Measurements from ENCODE around the gene STRBP. TPM values are rescaled to one million over a fixed set of nuclear protein-coding genes. Genes with fewer than 3 reads are reported as not detected.

Gene STRBP
- total and polyA plus RNA-seq, 12 donors: 4.2 to 12.4 (median 8.1) TPM

- 92 to 98% (median 95%) methylated on average over 1 of the region's 1 CpG for WGBS, 4 donors
- no peaks in the 10 kb centered on the region for H3K27me3 ChIP-seq
- no peaks in the 10 kb centered on the region for H3K9me3 ChIP-seq (replicated peaks in 1 of 3)
- TF ChIP-seq, protein P1, sequence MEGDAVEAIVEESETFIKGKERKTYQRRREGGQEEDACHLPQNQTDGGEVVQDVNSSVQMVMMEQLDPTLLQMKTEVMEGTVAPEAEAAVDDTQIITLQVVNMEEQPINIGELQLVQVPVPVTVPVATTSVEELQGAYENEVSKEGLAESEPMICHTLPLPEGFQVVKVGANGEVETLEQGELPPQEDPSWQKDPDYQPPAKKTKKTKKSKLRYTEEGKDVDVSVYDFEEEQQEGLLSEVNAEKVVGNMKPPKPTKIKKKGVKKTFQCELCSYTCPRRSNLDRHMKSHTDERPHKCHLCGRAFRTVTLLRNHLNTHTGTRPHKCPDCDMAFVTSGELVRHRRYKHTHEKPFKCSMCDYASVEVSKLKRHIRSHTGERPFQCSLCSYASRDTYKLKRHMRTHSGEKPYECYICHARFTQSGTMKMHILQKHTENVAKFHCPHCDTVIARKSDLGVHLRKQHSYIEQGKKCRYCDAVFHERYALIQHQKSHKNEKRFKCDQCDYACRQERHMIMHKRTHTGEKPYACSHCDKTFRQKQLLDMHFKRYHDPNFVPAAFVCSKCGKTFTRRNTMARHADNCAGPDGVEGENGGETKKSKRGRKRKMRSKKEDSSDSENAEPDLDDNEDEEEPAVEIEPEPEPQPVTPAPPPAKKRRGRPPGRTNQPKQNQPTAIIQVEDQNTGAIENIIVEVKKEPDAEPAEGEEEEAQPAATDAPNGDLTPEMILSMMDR (IDR thresholded peaks at IDR 0.05): no peak
- no peak for TF ChIP-seq POLR2A (IDR thresholded peaks at IDR 0.05)
- H3K27ac ChIP-seq: no peak overlapping the region
- H3K4me3 ChIP-seq: no peak overlapping the region
- peaks cover 0 to under 1% of the 10 kb centered on the region in 2 donors for H3K4me1 ChIP-seq (replicated peaks in 1 of 2)
- intact Hi-C loops (cut with DNase I): no loop called here
- DNase-seq: no peak
- H3K36me3 ChIP-seq (replicated peaks in 1 of 2): no peaks in the 10 kb centered on the region
These were observed 6.0 kb downstream of the STRBP start for GRCh38 chr9:123262338-123262737.

DNA sequence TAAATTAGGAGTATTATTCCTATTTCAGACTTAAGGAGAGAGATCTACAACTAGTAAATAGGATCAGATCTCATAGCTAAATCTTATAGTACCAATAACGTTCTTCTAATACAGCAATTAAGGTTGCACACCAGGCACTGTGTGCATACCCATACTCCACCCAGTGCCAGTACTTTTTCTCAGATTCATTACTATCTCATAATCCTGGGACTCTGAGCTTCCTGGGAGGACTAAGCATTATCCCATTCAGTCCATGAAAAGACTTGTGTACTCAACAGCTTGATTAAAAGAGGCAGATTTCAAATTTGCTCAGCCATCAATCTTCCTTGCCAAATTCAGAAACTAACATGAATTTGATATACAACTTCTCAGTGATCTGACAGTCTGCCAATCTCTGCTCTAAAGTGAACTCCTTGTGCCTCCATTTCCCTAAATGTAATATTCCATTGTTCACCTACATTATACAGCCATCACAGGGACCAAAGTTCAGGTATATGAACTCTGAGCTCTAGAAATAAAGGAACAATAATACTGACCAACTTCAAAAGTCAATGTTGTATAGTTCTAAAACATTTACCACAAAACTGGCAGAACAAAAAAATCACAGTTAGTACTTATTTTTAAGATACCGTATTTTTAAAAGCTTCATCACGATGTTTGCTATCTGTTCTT, 7.2 kb downstream of the STRBP start:
- intact Hi-C loops (cut with DNase I): no loop called here
- TF ChIP-seq, protein P1 (IDR thresholded peaks at IDR 0.05): no peak
- TF ChIP-seq POLR2A (IDR thresholded peaks at IDR 0.05): no peak
- DNase-seq: no peak
- Histone ChIP-seq H3K4me3 (no peak overlapping the region), H3K27ac (no peak overlapping the region), H3K27me3 (no peaks in the 10 kb centered on the region), H3K4me1 (replicated peaks in 1 of 2) (no peaks in the 10 kb centered on the region), H3K36me3 (replicated peaks in 1 of 2) (no peaks in the 10 kb centered on the region), H3K9me3 (replicated peaks in 1 of 3) (no peaks in the 10 kb centered on the region)
- WGBS, 4 donors: 85 to 93% (median 90%) methylated on average over 3 of the region's 3 CpGs

DNA sequence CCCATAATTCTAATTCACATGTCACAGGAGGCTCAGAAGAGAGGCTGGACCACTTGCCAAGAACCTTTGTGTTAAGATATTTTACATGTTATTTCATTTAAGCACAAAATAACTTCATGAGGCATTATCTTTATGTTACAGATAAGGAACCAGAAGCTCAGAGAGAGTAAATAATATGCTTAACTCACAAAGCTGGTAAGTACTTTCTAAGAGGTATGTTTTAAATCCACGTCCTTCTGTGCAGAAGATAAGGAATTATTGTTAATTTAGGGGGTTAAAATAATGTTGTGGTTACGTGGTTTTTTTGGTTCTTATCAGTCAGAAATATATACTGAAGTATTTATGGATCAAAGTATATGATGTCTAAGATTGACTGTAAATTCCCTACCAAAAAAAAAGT, 8.0 kb downstream of the STRBP start:
- no peak for DNase-seq
- TF ChIP-seq, protein P1 (IDR thresholded peaks at IDR 0.05): no peak
- TF ChIP-seq POLR2A (IDR thresholded peaks at IDR 0.05): no peak
- intact Hi-C loops (cut with DNase I): no loop called here
- H3K4me3 ChIP-seq: no peak overlapping the region
- H3K36me3 ChIP-seq (replicated peaks in 1 of 2): no peaks in the 10 kb centered on the region
- H3K9me3 ChIP-seq (replicated peaks in 1 of 3): no peaks in the 10 kb centered on the region
- no peaks in the 10 kb centered on the region for H3K27me3 ChIP-seq
- 73 to 88% (median 79%) methylated on average over 2 of the region's 2 CpGs for WGBS, 4 donors
- no peak overlapping the region for H3K27ac ChIP-seq
- no peaks in the 10 kb centered on the region for H3K4me1 ChIP-seq (replicated peaks in 1 of 2)

- no peak overlapping the region for H3K27ac ChIP-seq
- intact Hi-C loops (cut with DNase I): no loop called here
- H3K4me3 ChIP-seq: no peak overlapping the region
- no peak for DNase-seq
- no peaks in the 10 kb centered on the region for H3K9me3 ChIP-seq (replicated peaks in 1 of 3)
- no peaks in the 10 kb centered on the region for H3K4me1 ChIP-seq (replicated peaks in 1 of 2)
- H3K27me3 ChIP-seq: no peaks in the 10 kb centered on the region
- TF ChIP-seq, protein P1 (IDR thresholded peaks at IDR 0.05): no peak
- no peak for TF ChIP-seq POLR2A (IDR thresholded peaks at IDR 0.05)
- WGBS, 4 donors: 97 to 98% (median 97%) methylated on average over 3 of the region's 3 CpGs
- no peaks in the 10 kb centered on the region for H3K36me3 ChIP-seq (replicated peaks in 1 of 2)
These were observed 11.1 kb downstream of the STRBP start for GRCh38 chr9:123257276-123257675.
